GM18951 (cell line): ENCODE data around the gene KRTAP6-2.

ENCODE experiments used
- POLR2A ChIP-seq: IDR thresholded peaks from 4 replicates; pipeline ENCODE4 v1.6.1; 2011; ENCODE audit warnings: mild to moderate bottlenecking; ENCODE audit not compliant: insufficient read length, insufficient read depth; ENCODE audit errors: extremely low read depth
- in situ Hi-C: fragments of 300-500 bp; cut with MboI; formaldehyde crosslinking; loops from one replicate; pipeline ENCODE4 v1.12.0; 2022; ENCODE audit warnings: low sequenced_read_pairs, mixed read lengths, inconsistent platforms; ENCODE audit not compliant: unreplicated experiment

Gene KRTAP6-2

GRCh38 chr21:30605968-30606367 is 7.3 kb upstream of the KRTAP6-2 start:
- no peak for TF ChIP-seq POLR2A
- in situ Hi-C loops: no loop called here

GRCh38 chr21:30600787-30601186 is 2.1 kb upstream of the KRTAP6-2 start, which contains the start of gene KRTAP22-1:
KRTAP22-1 (plus strand) TSS chr21:30601087.
- in situ Hi-C loops: no loop called here
- TF ChIP-seq POLR2A: no peak

GRCh38 chr21:30592140-30592539 is 6.6 kb downstream of the KRTAP6-2 start, which contains the start of gene KRTAP6-3:
KRTAP6-3 (plus strand) TSS chr21:30592440; CDS start chr21:30592446, 6 bp downstream.
- in situ Hi-C loops: no loop called here
- no peak for TF ChIP-seq POLR2A

- TF ChIP-seq POLR2A: no peak
- in situ Hi-C loops: no loop called here
These were observed 8.4 kb downstream of the KRTAP6-2 start, which contains the start of gene KRTAP22-2 for GRCh38 chr21:30590297-30590696. KRTAP22-2 (minus strand) TSS chr21:30590397.

- TF ChIP-seq POLR2A: no peak
- in situ Hi-C loops: no loop called here
These were observed 15.8 kb downstream of the KRTAP6-2 start for GRCh38 chr21:30582870-30583269.

- in situ Hi-C loops: no loop called here
- TF ChIP-seq POLR2A: no peak
These were observed 18.6 kb downstream of the KRTAP6-2 start for GRCh38 chr21:30580132-30580531.

GRCh38 chr21:30579346-30579745 is 19.4 kb downstream of the KRTAP6-2 start:
- TF ChIP-seq POLR2A: no peak
- in situ Hi-C loops: no loop called here

- no peak for TF ChIP-seq POLR2A
- in situ Hi-C loops: no loop called here
These were observed 20.9 kb downstream of the KRTAP6-2 start for GRCh38 chr21:30577766-30578165.

- in situ Hi-C loops: no loop called here
- TF ChIP-seq POLR2A: no peak
These were observed 31.1 kb downstream of the KRTAP6-2 start for GRCh38 chr21:30567617-30568016.

GRCh38 chr21:30563630-30564029 is 35.1 kb downstream of the KRTAP6-2 start:
- in situ Hi-C loops: no loop called here
- TF ChIP-seq POLR2A: no peak

- no peak for TF ChIP-seq POLR2A
- in situ Hi-C loops: no loop called here
These were observed 35.6 kb downstream of the KRTAP6-2 start for GRCh38 chr21:30563072-30563471.

- TF ChIP-seq POLR2A: no peak
- in situ Hi-C loops: no loop called here
These were observed 36.7 kb downstream of the KRTAP6-2 start for GRCh38 chr21:30561957-30562356.

GRCh38 chr21:30561264-30561895 is 37.3 kb downstream of the KRTAP6-2 start, which contains the start of gene KRTAP19-7:
KRTAP19-7 (minus strand) TSS chr21:30561314; CDS start chr21:30561289, 25 bp downstream.
- no peak for TF ChIP-seq POLR2A
- in situ Hi-C loops: no loop called here

- TF ChIP-seq POLR2A: no peak
- in situ Hi-C loops: no loop called here
These were observed 43.6 kb downstream of the KRTAP6-2 start for GRCh38 chr21:30555095-30555494.

GRCh38 chr21:30552782-30553181 is 45.9 kb downstream of the KRTAP6-2 start:
- in situ Hi-C loops: no loop called here
- TF ChIP-seq POLR2A: no peak
